GM21786 (cell line): ENCODE measurements around the gene ADAMTS17.
A peak's percentile ranks its signal among the peaks of the same experiment; 100 is the strongest.

Experiments used
- ATAC-seq: cut with Tn5 transposase; IDR thresholded peaks from one replicate; pipeline ENCODE4 v1.9.1; 2021; ENCODE audit not compliant: unreplicated experiment

Gene ADAMTS17

DNA sequence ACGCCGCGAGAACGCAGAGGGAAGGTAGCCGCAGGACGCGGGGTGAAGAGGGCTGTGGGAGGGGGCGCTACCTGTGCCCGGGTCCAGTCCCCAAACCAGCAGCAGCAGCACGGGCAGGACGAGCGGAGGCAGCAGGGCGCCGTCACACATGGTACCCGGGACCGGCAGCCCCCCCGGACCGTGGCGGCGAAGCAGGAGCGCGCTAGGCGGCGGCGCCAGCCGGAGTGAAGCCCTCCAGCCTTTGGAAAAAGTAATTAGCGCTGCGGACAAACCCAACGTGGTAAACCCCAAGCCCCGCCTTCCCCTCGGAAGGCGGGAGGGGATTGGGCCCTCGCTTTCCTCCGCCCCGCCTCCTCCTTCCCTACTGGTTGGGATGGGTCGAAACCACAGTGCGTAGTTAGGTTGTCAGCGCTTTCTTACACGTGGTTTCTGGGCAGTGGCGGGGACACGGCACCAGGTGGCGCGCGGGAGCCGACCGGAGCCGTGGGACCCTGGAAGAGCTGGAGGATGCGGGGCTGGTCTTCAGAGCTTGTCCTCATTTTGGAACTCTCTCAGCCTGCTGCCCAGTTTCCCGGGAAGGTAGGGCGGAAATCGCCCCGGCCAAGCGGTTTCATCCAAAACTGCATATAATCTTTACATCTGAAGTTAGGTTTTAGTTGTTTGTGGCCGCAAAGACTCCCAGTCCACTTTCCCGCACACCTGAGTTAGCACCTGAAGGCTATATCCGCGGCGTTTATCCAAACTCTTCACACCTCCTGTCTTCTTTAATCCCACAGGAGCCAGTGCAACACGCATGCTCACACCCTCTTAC is at the start of gene ADAMTS17:
Gene ADAMTS17 (minus strand): TSS at position 226 of the 811 bp plus-strand sequence. CDS start 76 bp downstream, at position 150.
- ATAC-seq, result peak; percentile 95

GRCh38 chr15:100385300-100386050 is 43.7 kb upstream of the ADAMTS17 start:
- ATAC-seq, result no peak

DNA sequence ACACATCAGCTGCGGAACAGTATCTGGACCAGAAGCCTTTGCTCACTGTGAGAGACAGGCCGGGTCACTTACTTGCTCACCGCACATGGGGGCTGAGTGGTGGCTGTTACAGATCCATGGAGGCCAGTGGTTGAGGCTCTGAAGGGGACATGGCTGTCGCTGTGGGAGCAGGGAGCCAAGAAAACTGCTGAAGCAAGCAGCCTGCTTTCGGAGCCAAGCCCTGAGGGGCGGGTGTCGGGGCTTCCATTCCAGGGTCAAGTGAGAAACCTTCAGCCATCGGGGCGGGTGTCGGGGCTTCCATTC is 42.3 kb upstream of the ADAMTS17 start:
- ATAC-seq, result no peak

GRCh38 chr15:100383302-100384107 is 41.7 kb upstream of the ADAMTS17 start:
- no peak for ATAC-seq

GRCh38 chr15:100373942-100374341 is 32.2 kb upstream of the ADAMTS17 start:
- ATAC-seq, result no peak

GRCh38 chr15:100373120-100373896 is 31.5 kb upstream of the ADAMTS17 start:
- ATAC-seq, result no peak

- ATAC-seq, result no peak
Observed at GRCh38 chr15:100372739-100373119, 31.0 kb upstream of the ADAMTS17 start.

- no peak for ATAC-seq
Observed at GRCh38 chr15:100355342-100355741, 13.6 kb upstream of the ADAMTS17 start.

DNA sequence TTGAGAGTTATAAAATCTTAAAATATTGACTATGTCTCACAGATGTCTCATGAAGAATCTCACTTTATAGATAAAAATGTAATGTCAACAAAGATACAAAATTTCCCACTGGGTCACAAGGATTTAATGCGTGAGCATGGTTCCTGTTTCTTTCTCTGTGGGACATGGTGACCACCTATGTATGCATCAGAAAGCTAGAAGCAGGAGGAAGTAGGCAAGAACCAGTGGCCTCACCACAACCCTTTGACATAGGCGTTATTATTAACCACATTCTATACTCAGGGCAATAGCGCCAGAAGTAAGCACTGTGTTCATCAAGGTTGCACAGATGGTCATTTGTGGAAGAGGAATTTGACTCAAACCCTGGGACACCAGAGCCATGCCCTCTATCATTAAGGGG is 11.7 kb upstream of the ADAMTS17 start:
- ATAC-seq, result no peak

DNA sequence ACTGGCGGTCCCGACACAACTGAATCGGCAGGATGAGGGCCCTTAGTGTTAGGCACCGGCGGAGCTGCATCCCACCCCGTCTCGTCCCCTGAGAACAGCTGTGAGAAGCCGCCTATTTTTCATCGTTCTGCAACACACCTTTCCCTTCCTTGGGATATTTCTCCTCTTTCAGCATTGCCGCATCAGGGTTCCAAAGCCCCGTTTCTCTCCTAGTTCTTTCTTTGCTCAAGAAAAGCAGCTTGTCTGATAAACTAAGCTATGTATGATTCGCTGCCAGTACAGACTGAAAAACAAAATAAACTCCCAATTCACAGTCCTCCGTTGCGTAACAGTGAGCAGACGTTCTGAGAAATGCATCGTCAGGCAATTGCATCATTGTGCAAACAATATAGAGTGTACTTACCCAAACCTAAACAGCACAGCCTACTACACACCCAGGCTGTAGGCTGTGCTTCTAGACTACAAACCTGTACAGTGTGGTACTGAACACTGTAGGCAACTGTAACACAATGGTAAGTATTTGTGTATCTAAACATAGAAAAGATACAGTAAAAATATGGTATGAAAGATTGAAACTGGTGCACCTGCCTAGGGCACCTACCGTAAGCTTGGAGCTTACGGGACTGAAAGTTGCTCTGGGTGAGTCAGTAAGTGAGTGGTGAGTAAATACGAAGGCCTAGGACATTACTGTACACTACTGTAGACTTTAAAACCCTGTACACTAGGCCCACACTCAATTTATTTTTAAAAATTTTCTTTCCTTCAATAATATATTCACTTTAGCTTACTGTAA is 8.9 kb upstream of the ADAMTS17 start:
- peak; percentile 2 for ATAC-seq

GRCh38 chr15:100349696-100350433 is 8.1 kb upstream of the ADAMTS17 start:
- ATAC-seq, result peak; percentile 93

DNA sequence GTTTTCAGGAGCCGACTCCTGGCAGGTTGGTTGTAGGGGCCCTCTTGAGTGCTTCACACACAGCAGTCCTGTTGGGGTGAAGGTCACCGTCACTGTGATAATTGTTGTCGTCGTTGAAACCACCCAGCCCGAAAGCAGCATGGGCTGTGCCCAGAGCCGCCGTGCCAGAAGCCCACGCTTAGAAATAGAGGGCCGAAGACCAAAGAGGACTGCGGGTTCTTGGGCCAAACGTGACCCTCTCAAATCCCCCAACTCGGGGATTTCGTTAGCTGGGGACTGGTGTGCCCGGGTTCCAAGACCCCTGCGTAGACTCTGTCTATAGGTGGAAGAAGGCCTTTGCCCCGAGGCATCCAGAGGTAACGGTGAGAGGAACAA is 7.5 kb upstream of the ADAMTS17 start:
- ATAC-seq, result no peak

- ATAC-seq, result no peak
Observed at GRCh38 chr15:100348578-100348977, 6.8 kb upstream of the ADAMTS17 start.

GRCh38 chr15:100346866-100347512 is 5.2 kb upstream of the ADAMTS17 start:
- no peak for ATAC-seq

GRCh38 chr15:100345438-100345837 is 3.7 kb upstream of the ADAMTS17 start:
- ATAC-seq, result no peak

GRCh38 chr15:100343251-100343650 is 1.5 kb upstream of the ADAMTS17 start:
- ATAC-seq, result no peak

GRCh38 chr15:100341239-100341749 is 481 bp downstream of the ADAMTS17 start:
- no peak for ATAC-seq

DNA sequence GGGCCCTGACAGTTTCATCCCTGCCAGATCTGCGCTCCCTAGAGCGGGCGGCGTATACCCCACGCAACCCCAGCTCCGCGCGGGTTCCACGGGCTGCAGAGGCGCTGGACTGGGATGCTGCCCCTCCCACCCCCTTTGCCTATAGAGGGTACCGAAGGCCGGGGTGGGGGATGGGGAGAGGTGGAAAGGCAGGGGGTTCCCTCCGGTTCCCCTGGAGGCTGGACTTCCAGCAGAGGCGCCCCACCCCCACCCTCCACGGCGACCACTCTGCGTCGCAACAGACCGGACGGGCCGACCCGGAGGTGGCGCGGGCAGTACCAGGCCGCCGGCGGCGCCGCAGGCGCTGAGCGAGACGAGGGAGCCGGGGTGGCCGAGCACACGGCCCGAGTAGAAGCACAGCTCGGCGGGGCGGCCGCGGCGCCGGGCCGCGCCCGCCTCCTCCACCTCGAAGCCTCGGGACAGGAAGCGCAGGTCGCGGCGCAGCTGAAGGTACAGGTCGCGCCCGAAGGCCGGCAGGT is 995 bp downstream of the ADAMTS17 start:
- ATAC-seq, result no peak
